NCI-H2107 treated with DMSO at 0.1 percent for 48 hours (cell line): ENCODE results near the gene KYAT1.

ENCODE experiments used
- DNase-seq: peaks from one replicate; lab custom pipeline; 2025; ENCODE audit not compliant: unreplicated experiment; lab: John Stamatoyannopoulos, UW

KYAT1 gene

DNA sequence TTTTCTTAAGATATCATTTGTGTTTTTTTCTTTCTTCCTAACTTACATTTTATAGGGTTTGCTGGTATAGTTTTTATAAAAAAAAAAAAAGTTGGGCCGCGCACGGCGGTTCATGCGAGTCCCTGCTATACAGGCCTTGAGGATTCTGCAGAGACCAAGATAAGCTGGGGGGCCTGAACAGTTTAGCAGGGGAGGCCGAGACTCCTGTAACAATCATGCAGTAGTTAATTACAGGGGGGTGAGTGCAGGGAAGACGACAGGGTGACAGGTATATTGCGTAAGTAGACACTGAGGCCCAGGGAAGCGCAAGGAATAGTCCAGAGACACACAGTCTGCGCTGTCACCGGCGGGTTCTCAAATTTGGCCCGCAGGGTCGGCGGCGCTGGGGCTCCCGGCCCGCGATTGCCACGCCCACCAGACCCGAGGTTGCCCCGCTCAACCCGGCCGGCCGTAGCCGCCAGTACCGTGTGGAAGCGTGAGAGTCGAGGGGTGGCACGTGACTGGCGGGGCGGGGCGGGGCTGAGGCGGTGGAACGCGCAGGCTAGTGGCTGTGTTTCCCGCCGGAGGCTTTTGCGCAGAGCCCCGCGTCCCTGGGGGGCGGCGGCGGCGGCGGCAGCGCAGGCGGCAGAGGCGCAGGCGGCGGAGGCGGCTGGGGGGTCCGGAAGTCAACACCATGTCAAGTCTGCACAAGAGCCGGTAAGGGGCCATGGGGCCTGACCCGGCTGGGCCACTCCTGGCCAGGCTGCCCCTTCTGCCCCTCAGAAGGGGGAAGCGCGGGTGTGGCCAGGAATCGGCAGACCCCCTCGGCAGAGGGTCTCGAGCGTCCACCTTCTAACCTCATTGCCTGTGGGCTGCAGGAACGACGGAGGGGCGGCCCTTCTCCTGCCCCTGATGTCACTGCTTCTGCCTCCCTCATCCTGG lies 94.8 kb downstream of the KYAT1 start, which contains the start of gene TBC1D13:
Gene TBC1D13, plus strand, starts transcription at position 573 of the 921 bp plus-strand sequence. Its CDS starts 101 bp downstream, at position 674.
- peak; percentile 46 for DNase-seq

DNA sequence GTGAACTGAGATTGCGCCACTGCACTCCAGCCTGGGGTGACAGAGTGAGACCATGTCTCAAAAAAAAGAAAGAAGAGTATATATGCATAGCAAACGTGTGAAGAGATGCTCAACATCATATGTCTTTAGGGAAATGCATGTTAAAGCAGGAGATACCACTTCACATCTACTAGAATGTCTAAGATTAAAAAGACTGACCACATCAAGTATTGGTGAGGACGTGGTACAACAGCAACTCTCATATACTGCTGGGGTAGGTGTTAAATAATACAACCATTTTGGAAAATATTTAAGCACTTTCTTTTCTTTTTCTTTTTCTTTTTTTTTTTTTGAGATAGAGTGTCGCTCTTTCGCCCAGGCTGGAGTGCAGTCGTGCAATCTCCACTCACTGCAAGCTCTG lies 96.3 kb downstream of the KYAT1 start:
- DNase-seq = no peak
